Endodermal cell (in vitro differentiated cells): ENCODE data around the gene CYB5A. TPM values are rescaled to one million over a fixed set of nuclear protein-coding genes. Genes with fewer than 3 reads are reported as not detected.

Experiments used
- DNase-seq: peaks from one replicate; pipeline ENCODE4 v3.0.0-alpha.2; 2017
- H3K27ac ChIP-seq: 2 replicates; pipeline ENCODE4 v1.5.1; 2013; ENCODE audit warnings: mild to moderate bottlenecking, low read depth, low read length, moderate library complexity
- H3K27me3 ChIP-seq: 2 replicates; pipeline ENCODE4 v1.6.1; 2013; ENCODE audit warnings: mild to moderate bottlenecking, low read length, moderate library complexity; ENCODE audit not compliant: insufficient read depth, control insufficient read depth, poor library complexity, severe bottlenecking
- H3K36me3 ChIP-seq: 2 replicates; pipeline ENCODE4 v1.7.0; 2013; ENCODE audit warnings: mild to moderate bottlenecking, low read length, moderate library complexity; ENCODE audit not compliant: control insufficient read depth, insufficient read depth
- H3K4me1 ChIP-seq: one replicate; pipeline ENCODE4 v1.7.0; 2013; ENCODE audit warnings: low read length; ENCODE audit not compliant: control insufficient read depth, insufficient read depth
- H3K4me3 ChIP-seq: 2 replicates; pipeline ENCODE4 v1.5.1; 2013; ENCODE audit warnings: mild to moderate bottlenecking, low read length, moderate library complexity
- H3K9ac ChIP-seq: 2 replicates; pipeline ENCODE4 v1.6.1; 2013; ENCODE audit warnings: mild to moderate bottlenecking, low read length, moderate library complexity; ENCODE audit not compliant: poor library complexity, severe bottlenecking; ENCODE audit errors: extremely low read depth
- H3K9me3 ChIP-seq: 2 replicates; pipeline ENCODE4 v1.6.1; 2013; ENCODE audit warnings: mild to moderate bottlenecking, low read length, moderate library complexity; ENCODE audit not compliant: control insufficient read depth
- H3K27ac Mint-ChIP-seq: 2 replicates; pipeline ENCODE4 v1.8.0; 2020; ENCODE audit warnings: mixed read lengths
- H3K27me3 Mint-ChIP-seq: 2 replicates; pipeline ENCODE4 v1.8.0; 2021; ENCODE audit warnings: mild to moderate bottlenecking, mixed read lengths; ENCODE audit not compliant: insufficient read depth
- H3K36me3 Mint-ChIP-seq: 2 replicates; pipeline ENCODE4 v1.8.0; 2020; ENCODE audit warnings: low read depth, mixed read lengths
- H3K4me1 Mint-ChIP-seq: 2 replicates; pipeline ENCODE4 v1.8.0; 2020; ENCODE audit warnings: mixed read lengths
- H3K4me3 Mint-ChIP-seq: 2 replicates; pipeline ENCODE4 v1.8.0; 2020; ENCODE audit warnings: mild to moderate bottlenecking, moderate library complexity, mixed read lengths
- H3K9me3 Mint-ChIP-seq: 2 replicates; pipeline ENCODE4 v1.8.0; 2020; ENCODE audit warnings: mild to moderate bottlenecking, mixed read lengths
- WGBS, 2 experiments: methylation state at CpG; one replicate each; pipeline versions ENCODE4 v1.1.5 to v1.1.7; 2013; ENCODE audit warnings: missing lambda C conversion rate in 2 of 2, mixed read lengths in 1 of 2; ENCODE audit not compliant: insufficient coverage in 1 of 2, insufficient read length in 1 of 2; 5-methylcytosine and 5-hydroxymethylcytosine counted together
- total RNA-seq, 2 donors: library from RNA; stranded (reverse); fragmentation: NEBNext Ultra II Directional in 1 of 2; extraction: Animal tissue kit (Norgen Biotek cat#: 25700) in 1 of 2; gene quantifications; 2 replicates in 1 of 2; 3 replicates in 1 of 2; pipeline ENCODE4 v1.2.1, GENCODE V29; 2021
- TF ChIP-seq, protein P1 (sequence below): fragments of 200-600 bp; sonication (generic); conservative IDR thresholded peaks from 2 replicates; pipeline ENCODE4 v1.5.0; 2021; ENCODE audit warnings: antibody characterized with exemption, mild to moderate bottlenecking

Gene CYB5A
- total RNA-seq, 2 donors from 2014 or later = 72.6 to 124 TPM

DNA sequence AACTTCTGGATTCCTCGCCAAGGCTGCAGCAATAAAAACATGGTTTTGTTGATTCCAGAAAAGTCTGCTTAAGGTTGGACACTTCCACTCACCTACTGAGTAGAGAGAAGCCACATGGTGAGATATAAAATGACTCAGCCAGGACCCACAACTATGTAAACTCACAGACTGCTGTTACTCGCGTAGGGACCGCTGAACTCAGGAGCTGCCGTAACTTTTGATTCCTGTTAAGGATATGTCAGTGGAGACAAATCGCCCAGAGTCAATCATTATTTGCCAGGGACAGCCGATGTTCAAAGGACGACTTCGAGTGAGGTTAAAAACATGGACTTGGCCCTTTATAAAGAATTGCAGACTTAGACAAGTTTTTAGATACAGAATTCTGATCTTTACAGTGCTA, 25.6 kb downstream of the CYB5A start:
- Histone ChIP-seq H3K4me1 (no peaks in the 10 kb centered on the region), H3K9me3 (no peaks in the 10 kb centered on the region), H3K9ac (no peak overlapping the region), H3K27ac (no peak overlapping the region), H3K36me3 (no peaks in the 10 kb centered on the region), H3K4me3 (no peak overlapping the region), H3K27me3 (no peaks in the 10 kb centered on the region)
- no peak overlapping the region for H3K4me3 Mint-ChIP-seq
- H3K36me3 Mint-ChIP-seq = peaks cover 24% of the 10 kb centered on the region
- WGBS, 2 experiments = 69 to 81% methylated on average over 7 to 9 of the region's 9 CpGs
- TF ChIP-seq, protein P1, sequence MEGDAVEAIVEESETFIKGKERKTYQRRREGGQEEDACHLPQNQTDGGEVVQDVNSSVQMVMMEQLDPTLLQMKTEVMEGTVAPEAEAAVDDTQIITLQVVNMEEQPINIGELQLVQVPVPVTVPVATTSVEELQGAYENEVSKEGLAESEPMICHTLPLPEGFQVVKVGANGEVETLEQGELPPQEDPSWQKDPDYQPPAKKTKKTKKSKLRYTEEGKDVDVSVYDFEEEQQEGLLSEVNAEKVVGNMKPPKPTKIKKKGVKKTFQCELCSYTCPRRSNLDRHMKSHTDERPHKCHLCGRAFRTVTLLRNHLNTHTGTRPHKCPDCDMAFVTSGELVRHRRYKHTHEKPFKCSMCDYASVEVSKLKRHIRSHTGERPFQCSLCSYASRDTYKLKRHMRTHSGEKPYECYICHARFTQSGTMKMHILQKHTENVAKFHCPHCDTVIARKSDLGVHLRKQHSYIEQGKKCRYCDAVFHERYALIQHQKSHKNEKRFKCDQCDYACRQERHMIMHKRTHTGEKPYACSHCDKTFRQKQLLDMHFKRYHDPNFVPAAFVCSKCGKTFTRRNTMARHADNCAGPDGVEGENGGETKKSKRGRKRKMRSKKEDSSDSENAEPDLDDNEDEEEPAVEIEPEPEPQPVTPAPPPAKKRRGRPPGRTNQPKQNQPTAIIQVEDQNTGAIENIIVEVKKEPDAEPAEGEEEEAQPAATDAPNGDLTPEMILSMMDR = no peak
- H3K27me3 Mint-ChIP-seq = no peaks in the 10 kb centered on the region
- DNase-seq = no peak
- H3K9me3 Mint-ChIP-seq = no peaks in the 10 kb centered on the region
- peaks cover 23% of the 10 kb centered on the region for H3K4me1 Mint-ChIP-seq
- no peak overlapping the region for H3K27ac Mint-ChIP-seq

DNA sequence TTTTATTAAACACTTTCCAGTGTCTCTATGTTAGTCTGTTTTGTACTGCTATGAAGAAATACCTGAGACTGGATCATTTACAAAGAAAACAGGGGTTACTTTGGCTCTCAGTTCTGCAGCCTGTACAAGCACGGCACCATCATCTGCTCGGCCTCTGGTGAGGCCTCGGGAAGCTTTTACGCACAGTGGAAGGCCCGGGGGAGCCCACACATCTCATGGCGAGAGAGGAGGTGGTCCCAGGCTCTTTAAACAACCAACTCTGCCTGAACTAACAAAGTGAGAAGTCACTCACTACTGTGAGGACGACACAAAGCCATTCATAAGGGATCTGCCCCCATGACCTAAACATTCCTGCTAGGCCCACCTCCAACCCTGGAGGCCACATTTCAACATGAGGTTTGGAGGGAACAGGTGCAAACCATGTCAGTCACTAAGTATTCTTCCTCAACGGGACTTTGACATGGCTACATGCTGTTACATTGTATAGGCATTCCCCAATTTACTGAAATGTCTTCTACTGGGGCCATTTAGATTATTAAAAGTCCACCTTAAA, 26.1 kb downstream of the CYB5A start:
- Mint-ChIP-seq H3K4me1 (peaks cover 23% of the 10 kb centered on the region), H3K9me3 (no peaks in the 10 kb centered on the region), H3K4me3 (no peak overlapping the region), H3K27me3 (no peaks in the 10 kb centered on the region), H3K27ac (no peak overlapping the region), H3K36me3 (peaks cover 29% of the 10 kb centered on the region)
- TF ChIP-seq, protein P1 = no peak
- WGBS, 2 experiments = 77 to 92% methylated on average over 8 of the region's 8 CpGs
- Histone ChIP-seq H3K36me3 (no peaks in the 10 kb centered on the region), H3K27me3 (no peaks in the 10 kb centered on the region), H3K9me3 (no peaks in the 10 kb centered on the region), H3K27ac (no peak overlapping the region), H3K4me3 (no peak overlapping the region), H3K4me1 (no peaks in the 10 kb centered on the region), H3K9ac (no peak overlapping the region)
- no peak for DNase-seq

GRCh38 chr18:74264303-74265020, 27.3 kb downstream of the CYB5A start:
- no peaks in the 10 kb centered on the region for H3K4me1 ChIP-seq
- TF ChIP-seq, protein P1 = no peak
- no peaks in the 10 kb centered on the region for H3K9me3 ChIP-seq
- no peaks in the 10 kb centered on the region for H3K36me3 ChIP-seq
- no peaks in the 10 kb centered on the region for H3K27me3 ChIP-seq
- peaks cover 32% of the 10 kb centered on the region for H3K36me3 Mint-ChIP-seq
- WGBS, 2 experiments = 73 to 76% methylated on average over 8 to 10 of the region's 10 CpGs
- H3K4me1 Mint-ChIP-seq = peaks cover 20% of the 10 kb centered on the region
- no peak overlapping the region for H3K4me3 ChIP-seq
- H3K27ac Mint-ChIP-seq = no peak overlapping the region
- no peak overlapping the region for H3K27ac ChIP-seq
- DNase-seq = no peak
- no peak overlapping the region for H3K9ac ChIP-seq
- H3K27me3 Mint-ChIP-seq = no peaks in the 10 kb centered on the region
- no peak overlapping the region for H3K4me3 Mint-ChIP-seq
- H3K9me3 Mint-ChIP-seq = no peaks in the 10 kb centered on the region
